MV-4-11 (cell line): ENCODE measurements around the gene LTO1.

ENCODE experiments used
- DNase-seq: peaks from one replicate; lab custom pipeline; 2025; lab: John Stamatoyannopoulos, UW

LTO1 gene

GRCh38 chr11:69644962-69645675, 30.0 kb downstream of the LTO1 start:
- no peak for DNase-seq

- peak; percentile 17 for DNase-seq
These were observed 30.8 kb downstream of the LTO1 start for GRCh38 chr11:69644071-69644961.

- DNase-seq: no peak
These were observed 31.5 kb downstream of the LTO1 start for GRCh38 chr11:69643646-69644045.

- DNase-seq: peak; percentile 35
These were observed 32.1 kb downstream of the LTO1 start for GRCh38 chr11:69642913-69643632.

- DNase-seq: no peak
These were observed 32.6 kb downstream of the LTO1 start for GRCh38 chr11:69642549-69642912.

- DNase-seq: no peak
These were observed 33.2 kb downstream of the LTO1 start for GRCh38 chr11:69641681-69642548.

- DNase-seq: peak; percentile 50
These were observed 34.1 kb downstream of the LTO1 start, which contains the start of gene CCND1 for GRCh38 chr11:69640995-69641581. CCND1 (plus strand) TSS chr11:69641156; CDS start chr11:69641314, 158 bp downstream.

- DNase-seq: no peak
These were observed 34.7 kb downstream of the LTO1 start for GRCh38 chr11:69640260-69640994.

GRCh38 chr11:69639831-69640230, 35.3 kb downstream of the LTO1 start:
- no peak for DNase-seq

GRCh38 chr11:69638941-69639681, 36.0 kb downstream of the LTO1 start:
- DNase-seq: peak; percentile 79

- DNase-seq: peak; percentile 45
These were observed 36.9 kb downstream of the LTO1 start for GRCh38 chr11:69637941-69638871.

- no peak for DNase-seq
These were observed 37.8 kb downstream of the LTO1 start for GRCh38 chr11:69637198-69637940.

GRCh38 chr11:69636512-69637197, 38.5 kb downstream of the LTO1 start:
- DNase-seq: no peak

GRCh38 chr11:69635804-69636511, 39.2 kb downstream of the LTO1 start:
- DNase-seq: no peak

- DNase-seq: no peak
These were observed 40.0 kb downstream of the LTO1 start for GRCh38 chr11:69635195-69635594.

- DNase-seq: no peak
These were observed 40.6 kb downstream of the LTO1 start for GRCh38 chr11:69634590-69634989.

- no peak for DNase-seq
These were observed 41.1 kb downstream of the LTO1 start for GRCh38 chr11:69634069-69634468.
